ENCODE measurements around the gene ZC2HC1B.

DNA sequence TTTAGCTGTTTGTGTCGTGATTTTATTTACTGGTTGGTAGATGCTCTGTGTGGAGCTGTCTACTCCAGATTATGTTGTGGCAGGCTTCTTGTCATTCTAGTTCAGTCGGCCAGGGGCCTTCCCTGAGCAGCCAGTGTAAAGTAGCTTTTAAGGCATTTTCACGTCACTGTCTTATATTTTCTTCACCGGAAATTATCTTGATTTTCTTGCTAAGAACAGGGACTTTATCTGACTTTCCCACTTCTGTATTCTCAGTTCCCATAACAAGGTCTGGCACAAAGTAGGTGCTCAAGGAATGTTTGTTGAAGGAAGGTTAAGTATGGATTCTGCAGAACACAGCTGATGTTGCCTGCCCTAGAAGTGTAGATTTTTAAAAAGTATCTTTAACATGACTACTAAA, 20.3 kb upstream of the ZC2HC1B start:
- TF ChIP-seq, protein P1, sequence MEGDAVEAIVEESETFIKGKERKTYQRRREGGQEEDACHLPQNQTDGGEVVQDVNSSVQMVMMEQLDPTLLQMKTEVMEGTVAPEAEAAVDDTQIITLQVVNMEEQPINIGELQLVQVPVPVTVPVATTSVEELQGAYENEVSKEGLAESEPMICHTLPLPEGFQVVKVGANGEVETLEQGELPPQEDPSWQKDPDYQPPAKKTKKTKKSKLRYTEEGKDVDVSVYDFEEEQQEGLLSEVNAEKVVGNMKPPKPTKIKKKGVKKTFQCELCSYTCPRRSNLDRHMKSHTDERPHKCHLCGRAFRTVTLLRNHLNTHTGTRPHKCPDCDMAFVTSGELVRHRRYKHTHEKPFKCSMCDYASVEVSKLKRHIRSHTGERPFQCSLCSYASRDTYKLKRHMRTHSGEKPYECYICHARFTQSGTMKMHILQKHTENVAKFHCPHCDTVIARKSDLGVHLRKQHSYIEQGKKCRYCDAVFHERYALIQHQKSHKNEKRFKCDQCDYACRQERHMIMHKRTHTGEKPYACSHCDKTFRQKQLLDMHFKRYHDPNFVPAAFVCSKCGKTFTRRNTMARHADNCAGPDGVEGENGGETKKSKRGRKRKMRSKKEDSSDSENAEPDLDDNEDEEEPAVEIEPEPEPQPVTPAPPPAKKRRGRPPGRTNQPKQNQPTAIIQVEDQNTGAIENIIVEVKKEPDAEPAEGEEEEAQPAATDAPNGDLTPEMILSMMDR (IDR thresholded peaks at IDR 0.05; ENCODE audit: control extremely low read depth in 1 of 3, insufficient read depth in 1 of 3, low read depth in 1 of 3, low read length in 3 of 3) = no peak
- no peak for TF ChIP-seq BACH1 (IDR thresholded peaks at IDR 0.05; ENCODE audit: low read length)
- TF ChIP-seq TAF1 (IDR thresholded peaks at IDR 0.05; ENCODE audit: low read depth, low read length) = no peak
- no peak for TF ChIP-seq POLR2AphosphoS5 (IDR thresholded peaks at IDR 0.05; ENCODE audit: low read depth, low read length)
- TF ChIP-seq, protein P2, sequence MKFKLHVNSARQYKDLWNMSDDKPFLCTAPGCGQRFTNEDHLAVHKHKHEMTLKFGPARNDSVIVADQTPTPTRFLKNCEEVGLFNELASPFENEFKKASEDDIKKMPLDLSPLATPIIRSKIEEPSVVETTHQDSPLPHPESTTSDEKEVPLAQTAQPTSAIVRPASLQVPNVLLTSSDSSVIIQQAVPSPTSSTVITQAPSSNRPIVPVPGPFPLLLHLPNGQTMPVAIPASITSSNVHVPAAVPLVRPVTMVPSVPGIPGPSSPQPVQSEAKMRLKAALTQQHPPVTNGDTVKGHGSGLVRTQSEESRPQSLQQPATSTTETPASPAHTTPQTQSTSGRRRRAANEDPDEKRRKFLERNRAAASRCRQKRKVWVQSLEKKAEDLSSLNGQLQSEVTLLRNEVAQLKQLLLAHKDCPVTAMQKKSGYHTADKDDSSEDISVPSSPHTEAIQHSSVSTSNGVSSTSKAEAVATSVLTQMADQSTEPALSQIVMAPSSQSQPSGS (IDR thresholded peaks at IDR 0.05; ENCODE audit: low read length) = no peak
- no peak for TF ChIP-seq PHF8 (conservative IDR thresholded peaks at IDR 0.05; ENCODE audit: low read depth, low read length)
- TF ChIP-seq POLR2A (IDR thresholded peaks at IDR 0.05; ENCODE audit: control extremely low read depth in 1 of 2, low read depth in 2 of 2, low read length in 2 of 2) = no peak
- TF ChIP-seq GTF2F1 (IDR thresholded peaks at IDR 0.05; ENCODE audit: borderline replicate concordance, low read depth, low read length) = no peak
- TF ChIP-seq, protein P3, sequence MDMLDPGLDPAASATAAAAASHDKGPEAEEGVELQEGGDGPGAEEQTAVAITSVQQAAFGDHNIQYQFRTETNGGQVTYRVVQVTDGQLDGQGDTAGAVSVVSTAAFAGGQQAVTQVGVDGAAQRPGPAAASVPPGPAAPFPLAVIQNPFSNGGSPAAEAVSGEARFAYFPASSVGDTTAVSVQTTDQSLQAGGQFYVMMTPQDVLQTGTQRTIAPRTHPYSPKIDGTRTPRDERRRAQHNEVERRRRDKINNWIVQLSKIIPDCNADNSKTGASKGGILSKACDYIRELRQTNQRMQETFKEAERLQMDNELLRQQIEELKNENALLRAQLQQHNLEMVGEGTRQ (IDR thresholded peaks at IDR 0.05; ENCODE audit: low read length) = no peak
- no peak for TF ChIP-seq SIN3A (conservative IDR thresholded peaks at IDR 0.05 in 1 of 2, IDR thresholded peaks at IDR 0.05 in 1 of 2; ENCODE audit: low read depth in 1 of 2, low read length in 2 of 2)
- no peak for TF ChIP-seq EP300 (IDR thresholded peaks at IDR 0.05; ENCODE audit: borderline replicate concordance in 1 of 2, low read depth in 2 of 2, low read length in 2 of 2)
- no peak for TF ChIP-seq CTBP2 (IDR thresholded peaks at IDR 0.05; ENCODE audit: borderline replicate concordance, insufficient read depth, insufficient read length, low read length)
- TF ChIP-seq SP1 (IDR thresholded peaks at IDR 0.05; ENCODE audit: low read depth, low read length) = no peak
- TF ChIP-seq HDAC2 (IDR thresholded peaks at IDR 0.05; ENCODE audit: borderline replicate concordance in 1 of 2, low read depth in 2 of 2, low read length in 2 of 2) = no peak
